Naive thymus-derived CD4-positive, alpha-beta T cell (primary cell): Measurements from ENCODE around the gene USP22. TPM values are rescaled to one million over a fixed set of nuclear protein-coding genes. Genes with fewer than 3 reads are reported as not detected.

Experiments
- ATAC-seq: fragments of 150-1000 bp; cut with Tn5 transposase; 2 replicates; pipeline ENCODE4 v1.10.0; 2021; ENCODE audit warnings: mild to moderate bottlenecking, moderate library complexity
- CTCF ChIA-PET: fragments of 350-600 bp; sonication (Branson Sonifier 250); formaldehyde crosslinking; loops from one replicate; lab custom pipeline; 2021; ENCODE audit warnings: antibody characterized with exemption; lab: Charles Lee
- POLR2A ChIA-PET: fragments of 350-600 bp; sonication (Branson Sonifier 250); formaldehyde crosslinking; loops from one replicate; lab custom pipeline; 2021; ENCODE audit warnings: antibody characterized with exemption, inconsistent platforms; lab: Charles Lee
- DNase-seq, 9 donors: peaks; one replicate each; pipeline versions ENCODE4 v3.0.0 to v3.0.0-alpha.2; 2020 to 2022; ENCODE audit warnings: mixed read lengths in 1 of 9
- H3K27ac ChIP-seq: one replicate; pipeline ENCODE4 v1.7.0; 2013; ENCODE audit warnings: mild to moderate bottlenecking, low read depth, low read length, moderate library complexity
- H3K27me3 ChIP-seq, 2 donors: one replicate each; pipeline ENCODE4 v1.7.0; 2013; ENCODE audit warnings: low read length in 2 of 2, mild to moderate bottlenecking in 2 of 2, moderate library complexity in 2 of 2; ENCODE audit not compliant: control insufficient read depth in 2 of 2, insufficient read depth in 2 of 2
- H3K36me3 ChIP-seq, 3 experiments: 1 replicate in 2 of 3; 2 replicates in 1 of 3; pipeline ENCODE4 v1.7.0; 2013; ENCODE audit warnings: low read length in 3 of 3, mild to moderate bottlenecking in 3 of 3, moderate library complexity in 1 of 3; ENCODE audit not compliant: insufficient read depth in 3 of 3, control insufficient read depth in 2 of 3
- H3K4me1 ChIP-seq, 2 donors: one replicate each; pipeline ENCODE4 v1.7.0; 2013; ENCODE audit warnings: low read length in 2 of 2, mild to moderate bottlenecking in 2 of 2, moderate library complexity in 1 of 2; ENCODE audit not compliant: control insufficient read depth in 2 of 2, insufficient read depth in 2 of 2
- H3K4me3 ChIP-seq: 2 replicates; pipeline ENCODE4 v1.7.0; 2013; ENCODE audit warnings: mild to moderate bottlenecking, low read length
- H3K9me3 ChIP-seq, 3 experiments: 1 replicate in 2 of 3; 2 replicates in 1 of 3; pipeline ENCODE4 v1.7.0; 2013; ENCODE audit warnings: low read length in 3 of 3; ENCODE audit not compliant: control insufficient read depth in 2 of 3
- H3K27ac Mint-ChIP-seq, 9 donors: one replicate each; pipeline ENCODE4 v1.8.0; 2020 to 2022; ENCODE audit warnings: mixed read lengths in 9 of 9, mild to moderate bottlenecking in 8 of 9, moderate library complexity in 5 of 9, inconsistent platforms in 2 of 9
- H3K27me3 Mint-ChIP-seq, 5 donors: one replicate each; pipeline ENCODE4 v1.8.0; 2021 to 2022; ENCODE audit warnings: mixed read lengths in 5 of 5, mild to moderate bottlenecking in 1 of 5
- H3K36me3 Mint-ChIP-seq, 5 donors: one replicate each; pipeline ENCODE4 v1.8.0; 2020 to 2022; ENCODE audit warnings: mixed read lengths in 5 of 5, mild to moderate bottlenecking in 3 of 5, inconsistent platforms in 1 of 5
- H3K4me1 Mint-ChIP-seq, 7 donors: one replicate each; pipeline ENCODE4 v1.8.0; 2020 to 2022; ENCODE audit warnings: mixed read lengths in 7 of 7, mild to moderate bottlenecking in 3 of 7, inconsistent platforms in 1 of 7
- H3K4me3 Mint-ChIP-seq, 10 donors: one replicate each; pipeline ENCODE4 v1.8.0; 2020 to 2022; ENCODE audit warnings: mild to moderate bottlenecking in 10 of 10, mixed read lengths in 10 of 10, moderate library complexity in 6 of 10, inconsistent platforms in 2 of 10
- H3K9me3 Mint-ChIP-seq, 11 donors: one replicate each; pipeline ENCODE4 v1.8.0; 2020 to 2022; ENCODE audit warnings: mixed read lengths in 11 of 11, mild to moderate bottlenecking in 4 of 11, inconsistent platforms in 1 of 11, moderate library complexity in 1 of 11
- intact Hi-C, 2 donors: fragments of 100-400 bp; cut with micrococcal nuclease; formaldehyde crosslinking; loops; one replicate each; pipeline ENCODE4 v1.15.1; 2023
- polyA plus RNA-seq, 2 donors: library from polyadenylated mRNA; unstranded; fragments of 300-500 nt; fragmentation: Illumina TruSeq; gene quantifications; one replicate each; pipeline ENCODE4 v1.2.3, GENCODE V29; 2021
- total RNA-seq, 6 experiments: library from RNA in 5 of 6; stranded (reverse) in 5 of 6; gene quantifications; 1 replicate in 5 of 6; 2 replicates in 1 of 6; pipeline ENCODE4 v1.2.3 and lab custom pipeline; 2021 to 2026

The USP22 gene
- total and polyA plus RNA-seq, 7 experiments from 2014 or later, result 35.0 to 172 (median 138) TPM

GRCh38 chr17:20997711-20998570 lies 44.9 kb downstream of the USP22 start:
- H3K4me1 ChIP-seq, result peaks cover 0 to 35% of the 10 kb centered on the region in 2 donors
- POLR2A ChIA-PET, result no interaction called here
- intact Hi-C loops, result no loop called here

GRCh38 chr17:20996724-20997615 lies 45.8 kb downstream of the USP22 start:
- H3K27ac ChIP-seq, result no peak overlapping the region
- ATAC-seq (no peak), DNase-seq (no peak)
- H3K27ac Mint-ChIP-seq, result peak overlapping the region in 1 of 9 donors; percentile 25
- H3K4me1 ChIP-seq, result peaks cover 0 to 29% of the 10 kb centered on the region in 2 donors
- no peak overlapping the region for H3K4me3 Mint-ChIP-seq
- intact Hi-C loops, result no loop called here
- H3K27me3 Mint-ChIP-seq, result no peaks in the 10 kb centered on the region
- ChIA-PET POLR2A (interaction anchor here (0.6 kb wide), 1 partner anchor 195 kb away, joined by 3 read pairs; no protein-coding TSS in a partner anchor), CTCF (no interaction called here)
- peaks cover 4 to 11% (median 6%) of the 10 kb centered on the region in 5 donors for H3K36me3 Mint-ChIP-seq
- H3K4me1 Mint-ChIP-seq, result peaks cover 29 to 52% (median 44%) of the 10 kb centered on the region in 7 donors
- no peaks in the 10 kb centered on the region for H3K27me3 ChIP-seq
- H3K9me3 ChIP-seq, result no peaks in the 10 kb centered on the region
- H3K4me3 ChIP-seq, result no peak overlapping the region
- H3K36me3 ChIP-seq, result peaks cover 0 to 15% (median 0%) of the 10 kb centered on the region in 3 experiments
- no peaks in the 10 kb centered on the region for H3K9me3 Mint-ChIP-seq

More at GRCh38 chr17:20997711-20998570, 44.9 kb downstream of the USP22 start:
- H3K27me3 Mint-ChIP-seq, result no peaks in the 10 kb centered on the region
- CTCF ChIA-PET, result no interaction called here
- H3K36me3 Mint-ChIP-seq, result peaks cover 5 to 17% (median 7%) of the 10 kb centered on the region in 5 donors
- peak overlapping the region in 7 of 9 donors; percentile 72 to 92 (median 87) for H3K27ac Mint-ChIP-seq
- peaks cover 31 to 54% (median 47%) of the 10 kb centered on the region in 7 donors for H3K4me1 Mint-ChIP-seq
- Histone ChIP-seq H3K4me3 (no peak overlapping the region), H3K9me3 (no peaks in the 10 kb centered on the region), H3K36me3 (peaks cover 0 to 24% (median 0%) of the 10 kb centered on the region in 3 experiments), H3K27ac (peak overlapping the region; percentile 17), H3K27me3 (no peaks in the 10 kb centered on the region)
- no peak overlapping the region for H3K4me3 Mint-ChIP-seq
- DNase-seq (no peak), ATAC-seq (no peak)
- H3K9me3 Mint-ChIP-seq, result no peaks in the 10 kb centered on the region

- Histone ChIP-seq H3K27me3 (no peaks in the 10 kb centered on the region), H3K9me3 (no peaks in the 10 kb centered on the region), H3K4me3 (no peak overlapping the region), H3K27ac (no peak overlapping the region), H3K36me3 (peaks cover 0 to 9% (median 0%) of the 10 kb centered on the region in 3 experiments), H3K4me1 (peaks cover 0 to 20% of the 10 kb centered on the region in 2 donors)
- Mint-ChIP-seq H3K27ac (no peak overlapping the region), H3K9me3 (no peaks in the 10 kb centered on the region), H3K4me1 (peaks cover 21 to 43% (median 36%) of the 10 kb centered on the region in 7 donors), H3K36me3 (peaks cover 0 to 3% (median 0%) of the 10 kb centered on the region in 5 donors), H3K27me3 (no peaks in the 10 kb centered on the region), H3K4me3 (no peak overlapping the region)
- ChIA-PET POLR2A (interaction anchor here (0.6 kb wide), 1 partner anchor 194 kb away, joined by 3 read pairs; no protein-coding TSS in a partner anchor), CTCF (no interaction called here)
- ATAC-seq (no peak), DNase-seq (no peak)
- intact Hi-C loops, result no loop called here
Observed at GRCh38 chr17:20995873-20996723, 46.7 kb downstream of the USP22 start.

- Mint-ChIP-seq H3K27me3 (no peaks in the 10 kb centered on the region), H3K27ac (peak overlapping the region in 1 of 9 donors; percentile 19), H3K4me1 (peaks cover 18 to 35% (median 28%) of the 10 kb centered on the region in 7 donors), H3K4me3 (no peak overlapping the region), H3K36me3 (no peaks in the 10 kb centered on the region), H3K9me3 (no peaks in the 10 kb centered on the region)
- H3K4me1 ChIP-seq, result peaks cover 0 to 18% of the 10 kb centered on the region in 2 donors
- intact Hi-C loops, result no loop called here
- H3K4me3 ChIP-seq, result no peak overlapping the region
- CTCF ChIA-PET, result no interaction called here
- no peak for DNase-seq
- no peaks in the 10 kb centered on the region for H3K27me3 ChIP-seq
- POLR2A ChIA-PET, result interaction anchor here (1.6 kb wide), 1 partner anchor 48 kb away, joined by 4 read pairs; the partner anchor contains the start of gene USP22
- H3K9me3 ChIP-seq, result no peaks in the 10 kb centered on the region
- H3K36me3 ChIP-seq, result peaks cover 0 to 7% (median 0%) of the 10 kb centered on the region in 3 experiments
- no peak overlapping the region for H3K27ac ChIP-seq
- no peak for ATAC-seq
Observed at GRCh38 chr17:20995164-20995872, 47.5 kb downstream of the USP22 start.

- Mint-ChIP-seq H3K27me3 (no peaks in the 10 kb centered on the region), H3K4me3 (no peak overlapping the region), H3K4me1 (peaks cover 15 to 30% (median 22%) of the 10 kb centered on the region in 7 donors), H3K9me3 (no peaks in the 10 kb centered on the region), H3K27ac (no peak overlapping the region), H3K36me3 (no peaks in the 10 kb centered on the region)
- POLR2A ChIA-PET, result interaction anchor here (1.6 kb wide), 1 partner anchor 49 kb away, joined by 4 read pairs; the partner anchor contains the start of gene USP22
- no peak overlapping the region for H3K27ac ChIP-seq
- no peaks in the 10 kb centered on the region for H3K9me3 ChIP-seq
- no peaks in the 10 kb centered on the region for H3K27me3 ChIP-seq
- DNase-seq (no peak), ATAC-seq (no peak)
- CTCF ChIA-PET, result interaction anchor here (0.6 kb wide), 1 partner anchor 124 kb away, joined by 3 read pairs; no protein-coding TSS in a partner anchor
- no peak overlapping the region for H3K4me3 ChIP-seq
- H3K36me3 ChIP-seq, result peaks cover 0 to 2% (median 0%) of the 10 kb centered on the region in 3 experiments
- peaks cover 0 to 16% of the 10 kb centered on the region in 2 donors for H3K4me1 ChIP-seq
- intact Hi-C loops, result no loop called here
Observed at GRCh38 chr17:20994779-20995149, 48.0 kb downstream of the USP22 start.
